GM19099 (cell line): ENCODE data around the gene TMEM43.

ENCODE experiments used
- POLR2A ChIP-seq: IDR thresholded peaks from 3 replicates; pipeline ENCODE4 v1.6.1; 2011; ENCODE audit warnings: low read depth; ENCODE audit not compliant: insufficient read length; ENCODE audit errors: extremely low read depth

The TMEM43 gene

DNA sequence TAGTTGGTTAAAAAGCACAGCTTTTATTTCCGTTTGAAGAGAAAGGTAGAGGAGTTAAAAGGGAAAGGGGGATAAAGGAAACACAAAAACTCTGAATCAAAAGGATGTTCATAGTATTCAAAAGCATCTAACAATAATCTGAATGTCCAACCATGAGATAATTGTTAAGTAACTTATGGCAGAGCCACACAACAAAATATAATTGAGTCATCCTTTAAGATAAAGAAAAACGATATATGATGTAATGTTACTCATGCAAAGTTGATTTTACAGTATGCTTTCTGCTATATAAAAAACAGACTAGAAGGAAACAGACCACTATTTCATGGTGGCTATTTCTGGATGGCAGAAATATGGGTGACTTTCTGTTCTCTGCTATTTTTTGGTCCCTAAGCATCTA is 49.6 kb downstream of the TMEM43 start:
- TF ChIP-seq POLR2A: no peak

GRCh38 chr3:14175383-14176037 is 50.7 kb downstream of the TMEM43 start:
- TF ChIP-seq POLR2A: no peak

DNA sequence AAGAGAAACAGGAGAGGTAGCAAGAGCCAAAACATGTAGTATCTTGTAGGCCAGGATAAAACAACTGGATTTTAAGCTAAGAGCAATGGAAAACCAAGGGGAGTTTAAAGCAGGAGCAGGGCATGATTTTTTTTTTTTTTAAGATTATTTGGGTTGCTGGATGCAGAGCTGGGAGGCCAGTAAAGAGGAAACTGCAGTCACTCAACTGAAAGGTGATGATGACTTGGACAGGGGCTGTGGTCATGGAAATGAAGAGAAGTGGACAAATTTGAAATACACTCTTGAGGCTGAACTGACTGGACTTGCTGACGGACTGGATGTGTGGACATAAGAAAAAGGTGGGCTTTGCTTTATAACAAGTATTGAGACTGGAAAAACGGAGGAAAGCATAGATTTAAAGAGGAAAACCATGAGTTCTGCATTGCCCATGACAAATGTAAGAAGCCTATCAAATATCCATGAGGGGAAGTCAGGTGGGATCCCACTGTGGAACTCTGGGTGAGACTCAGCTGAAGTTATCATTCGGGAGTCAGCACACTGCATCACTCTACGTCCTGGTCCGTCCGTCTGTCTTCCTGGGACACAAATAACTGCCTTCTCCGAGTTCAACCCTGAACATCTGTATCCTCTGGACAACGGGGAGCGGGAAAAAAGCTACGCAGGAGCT is 52.9 kb downstream of the TMEM43 start:
- no peak for TF ChIP-seq POLR2A

GRCh38 chr3:14178247-14179113 is 53.6 kb downstream of the TMEM43 start, which contains the start of the genes LSM3 and XPC:
LSM3 (plus strand) TSS chr3:14178817; CDS start chr3:14178861, 44 bp downstream.
XPC (minus strand) TSS chr3:14178601; CDS start chr3:14178568, 33 bp downstream.
- TF ChIP-seq POLR2A: peak; percentile 91

DNA sequence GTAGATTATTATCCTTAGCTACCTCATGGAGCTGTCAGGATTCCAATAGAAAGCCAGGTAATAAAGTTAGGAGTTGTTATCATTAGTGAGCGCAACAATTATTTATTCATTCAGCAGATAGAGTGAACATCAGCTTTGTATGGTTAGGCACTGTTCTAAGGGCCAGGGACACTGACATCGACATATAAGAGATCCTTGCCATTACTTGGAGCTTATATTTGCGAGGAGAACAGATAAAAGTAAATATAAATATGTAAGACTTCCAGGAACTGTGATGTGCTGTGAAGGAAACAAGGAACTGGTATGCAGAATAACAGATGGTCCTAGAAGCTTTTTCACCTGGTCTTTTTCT is 54.2 kb downstream of the TMEM43 start:
- no peak for TF ChIP-seq POLR2A

GRCh38 chr3:14179795-14180194 is 54.9 kb downstream of the TMEM43 start:
- no peak for TF ChIP-seq POLR2A

DNA sequence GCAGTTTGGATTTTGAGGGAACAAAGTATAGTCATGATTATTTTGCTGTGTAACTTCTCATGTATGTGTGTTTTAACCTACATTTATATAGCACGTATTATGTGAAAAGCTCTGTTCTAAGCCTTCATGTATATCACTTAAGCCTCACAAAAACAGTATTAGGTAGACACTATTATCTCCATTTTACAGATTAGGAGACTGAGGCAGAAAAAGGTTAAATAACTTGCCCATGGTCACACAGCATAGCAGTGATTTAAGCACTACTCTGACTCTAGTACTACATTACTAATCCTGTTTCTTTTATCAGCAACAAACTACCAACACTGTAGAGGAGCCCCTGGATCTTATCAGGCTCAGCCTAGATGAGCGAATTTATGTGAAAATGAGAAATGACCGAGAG is 56.4 kb downstream of the TMEM43 start:
- TF ChIP-seq POLR2A: no peak

- TF ChIP-seq POLR2A: no peak
These were observed 58.2 kb downstream of the TMEM43 start for GRCh38 chr3:14183015-14183577.

GRCh38 chr3:14186854-14187458 is 62.1 kb downstream of the TMEM43 start:
- no peak for TF ChIP-seq POLR2A

GRCh38 chr3:14188041-14188754 is 63.3 kb downstream of the TMEM43 start:
- TF ChIP-seq POLR2A: no peak
